ENCODE measurements around the gene ATXN2.

ATXN2 gene

GRCh38 chr12:111435661-111436201 is 163.4 kb downstream of the ATXN2 start:
- DNase-seq = no peak

GRCh38 chr12:111434680-111435338 is 164.3 kb downstream of the ATXN2 start:
- no peak for DNase-seq

- no peak for DNase-seq
Measured at GRCh38 chr12:111434049-111434448, 165.1 kb downstream of the ATXN2 start.

GRCh38 chr12:111431772-111432171 is 167.3 kb downstream of the ATXN2 start:
- no peak for DNase-seq

GRCh38 chr12:111430433-111431353 is 168.4 kb downstream of the ATXN2 start:
- DNase-seq = no peak

GRCh38 chr12:111429828-111430432 is 169.2 kb downstream of the ATXN2 start:
- no peak for DNase-seq

- no peak for DNase-seq
Measured at GRCh38 chr12:111428728-111429175, 170.4 kb downstream of the ATXN2 start.

GRCh38 chr12:111428081-111428727 is 170.9 kb downstream of the ATXN2 start:
- no peak for DNase-seq

GRCh38 chr12:111427417-111428074 is 171.6 kb downstream of the ATXN2 start:
- DNase-seq = no peak

- DNase-seq = no peak
Measured at GRCh38 chr12:111426344-111427185, 172.6 kb downstream of the ATXN2 start.

- no peak for DNase-seq
Measured at GRCh38 chr12:111425655-111426054, 173.5 kb downstream of the ATXN2 start.

GRCh38 chr12:111424793-111425251 is 174.3 kb downstream of the ATXN2 start:
- DNase-seq = no peak

GRCh38 chr12:111424189-111424792 is 174.8 kb downstream of the ATXN2 start:
- DNase-seq = no peak

- DNase-seq = no peak
Measured at GRCh38 chr12:111420494-111420893, 178.6 kb downstream of the ATXN2 start.

GRCh38 chr12:111419784-111420183 is 179.3 kb downstream of the ATXN2 start:
- no peak for DNase-seq

- no peak for DNase-seq
Measured at GRCh38 chr12:111418594-111418880, 180.6 kb downstream of the ATXN2 start.

GRCh38 chr12:111417784-111418593 is 181.1 kb downstream of the ATXN2 start:
- DNase-seq = no peak

- no peak for DNase-seq
Measured at GRCh38 chr12:111417290-111417689, 181.8 kb downstream of the ATXN2 start.

GRCh38 chr12:111414711-111415252 is 184.3 kb downstream of the ATXN2 start:
- DNase-seq = no peak
